Testis (tissue), 3 donors: ENCODE results near the gene KRTAP2-1. TPM values are rescaled to one million over a fixed set of nuclear protein-coding genes. Genes with fewer than 3 reads are reported as not detected.

Source experiments
- DNase-seq: peaks from one replicate; pipeline ENCODE4 v3.0.0-alpha.2; 2019
- H3K27ac ChIP-seq, 2 donors: fragments of 200-600 bp; sonication (generic); one replicate each; pipeline ENCODE4 v1.5.1; 2019
- H3K27me3 ChIP-seq: fragments of 200-600 bp; sonication (generic); one replicate; pipeline ENCODE4 v1.5.1; 2019
- H3K36me3 ChIP-seq: fragments of 200-600 bp; sonication (generic); one replicate; pipeline ENCODE4 v1.5.1; 2017; ENCODE audit warnings: low read depth; ENCODE audit errors: missing control alignments
- H3K4me1 ChIP-seq: fragments of 200-600 bp; sonication (generic); one replicate; pipeline ENCODE4 v1.5.1; 2019
- H3K4me3 ChIP-seq, 2 donors: fragments of 200-600 bp; sonication (generic); one replicate each; pipeline ENCODE4 v1.5.1; 2017 to 2019
- H3K9me3 ChIP-seq: fragments of 200-600 bp; sonication (generic); one replicate; pipeline ENCODE4 v1.5.1; 2017
- POLR2A ChIP-seq: fragments of 450-650 bp; IDR thresholded peaks from one replicate; pipeline ENCODE4 v1.6.1; 2017; ENCODE audit warnings: antibody characterized with exemption, mild to moderate bottlenecking, moderate library complexity
- WGBS, 2 donors: methylation state at CpG; one replicate each; pipeline ENCODE4 v1.1.5; 2018; 5-methylcytosine and 5-hydroxymethylcytosine counted together
- intact Hi-C: fragments of 100-400 bp; cut with DNase I; formaldehyde crosslinking; loops from one replicate; pipeline ENCODE4 v1.15.1; 2023; ENCODE audit warnings: low total_unique reads
- polyA plus RNA-seq: library from polyadenylated mRNA; stranded (reverse); fragments of 350-450 nt; fragmentation: Illumina TruSeq; extraction: RNeasy Lipid Tissue Mini Kit (QIAGEN cat#74804); gene quantifications from one replicate; pipeline ENCODE4 v1.2.3, GENCODE V29; 2014; ENCODE audit warnings: low read depth, low replicate concordance; ENCODE audit not compliant: insufficient read depth
- total RNA-seq, 2 donors: library from RNA; depleted of rRNA; stranded (reverse); fragments of >200 nt; gene quantifications; one replicate each; pipeline ENCODE4 v1.2.3, GENCODE V29; 2016
- TF ChIP-seq, protein P1 (sequence below), 3 experiments: fragments of 450-650 bp in 2 of 3; fragments of 200-600 bp in 1 of 3; sonication (generic) in 1 of 3; IDR thresholded peaks; one replicate each; pipeline ENCODE4 v1.5.1; 2016 to 2019; ENCODE audit warnings: antibody characterized with exemption in 3 of 3, mild to moderate bottlenecking in 2 of 3, moderate library complexity in 1 of 3

KRTAP2-1 gene
- total and polyA plus RNA-seq, 3 donors from 2014 or later = not detected

DNA sequence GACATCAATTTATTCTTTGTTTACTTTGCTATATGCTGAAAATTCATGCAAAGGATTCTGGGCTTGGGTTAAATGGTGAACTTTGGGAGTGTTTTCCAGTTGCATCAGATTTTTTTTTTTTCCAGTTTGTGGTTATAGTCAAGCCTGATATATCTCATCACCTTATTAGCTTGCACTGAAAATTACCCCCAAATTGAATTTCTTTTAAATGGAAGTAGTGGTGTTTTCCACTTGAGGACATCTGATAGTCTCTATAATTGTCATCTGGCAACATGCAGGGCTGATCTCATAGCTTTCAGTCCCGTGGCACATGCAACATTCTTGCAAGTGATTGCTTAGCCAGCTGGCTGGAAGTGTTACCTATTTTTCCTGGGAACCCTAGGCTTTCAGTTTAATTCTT, 33.5 kb downstream of the KRTAP2-1 start:
- 20 to 26% methylated on average over 1 of the region's 1 CpG for WGBS, 2 donors
- Histone ChIP-seq H3K27me3 (no peaks in the 10 kb centered on the region), H3K27ac (no peak overlapping the region), H3K9me3 (no peaks in the 10 kb centered on the region), H3K4me3 (no peak overlapping the region), H3K4me1 (no peaks in the 10 kb centered on the region), H3K36me3 (no peaks in the 10 kb centered on the region)
- peak; percentile 34 for DNase-seq
- intact Hi-C loops = no loop called here
- TF ChIP-seq, protein P1, sequence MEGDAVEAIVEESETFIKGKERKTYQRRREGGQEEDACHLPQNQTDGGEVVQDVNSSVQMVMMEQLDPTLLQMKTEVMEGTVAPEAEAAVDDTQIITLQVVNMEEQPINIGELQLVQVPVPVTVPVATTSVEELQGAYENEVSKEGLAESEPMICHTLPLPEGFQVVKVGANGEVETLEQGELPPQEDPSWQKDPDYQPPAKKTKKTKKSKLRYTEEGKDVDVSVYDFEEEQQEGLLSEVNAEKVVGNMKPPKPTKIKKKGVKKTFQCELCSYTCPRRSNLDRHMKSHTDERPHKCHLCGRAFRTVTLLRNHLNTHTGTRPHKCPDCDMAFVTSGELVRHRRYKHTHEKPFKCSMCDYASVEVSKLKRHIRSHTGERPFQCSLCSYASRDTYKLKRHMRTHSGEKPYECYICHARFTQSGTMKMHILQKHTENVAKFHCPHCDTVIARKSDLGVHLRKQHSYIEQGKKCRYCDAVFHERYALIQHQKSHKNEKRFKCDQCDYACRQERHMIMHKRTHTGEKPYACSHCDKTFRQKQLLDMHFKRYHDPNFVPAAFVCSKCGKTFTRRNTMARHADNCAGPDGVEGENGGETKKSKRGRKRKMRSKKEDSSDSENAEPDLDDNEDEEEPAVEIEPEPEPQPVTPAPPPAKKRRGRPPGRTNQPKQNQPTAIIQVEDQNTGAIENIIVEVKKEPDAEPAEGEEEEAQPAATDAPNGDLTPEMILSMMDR (IDR thresholded peaks at IDR 0.05) = no peak
- no peak for TF ChIP-seq POLR2A

DNA sequence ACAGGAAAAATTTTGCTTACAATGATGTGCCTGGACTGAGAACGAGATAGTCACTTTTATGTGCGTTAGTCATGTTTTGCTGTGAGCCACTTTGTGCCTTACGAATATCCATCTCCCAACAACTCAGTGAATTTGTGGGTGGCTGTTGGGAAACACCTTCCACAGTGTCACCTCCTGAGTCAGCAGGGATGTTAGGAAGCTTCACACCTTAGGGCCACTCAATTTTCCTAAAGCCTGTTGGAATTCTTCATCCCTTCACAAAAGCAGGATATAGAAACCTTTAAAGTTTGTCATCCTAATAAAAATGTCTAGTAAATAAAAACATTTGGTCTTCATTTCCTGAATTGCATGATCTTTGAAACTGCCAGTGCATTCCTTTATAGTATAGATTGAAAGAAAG, 33.9 kb downstream of the KRTAP2-1 start:
- Histone ChIP-seq H3K27me3 (no peaks in the 10 kb centered on the region), H3K9me3 (no peaks in the 10 kb centered on the region), H3K36me3 (no peaks in the 10 kb centered on the region), H3K4me3 (no peak overlapping the region), H3K27ac (no peak overlapping the region), H3K4me1 (no peaks in the 10 kb centered on the region)
- 88 to 93% methylated on average over 3 of the region's 3 CpGs for WGBS, 2 donors
- TF ChIP-seq POLR2A = no peak
- TF ChIP-seq, protein P1 (IDR thresholded peaks at IDR 0.05) = no peak
- intact Hi-C loops = no loop called here
- DNase-seq = no peak

DNA sequence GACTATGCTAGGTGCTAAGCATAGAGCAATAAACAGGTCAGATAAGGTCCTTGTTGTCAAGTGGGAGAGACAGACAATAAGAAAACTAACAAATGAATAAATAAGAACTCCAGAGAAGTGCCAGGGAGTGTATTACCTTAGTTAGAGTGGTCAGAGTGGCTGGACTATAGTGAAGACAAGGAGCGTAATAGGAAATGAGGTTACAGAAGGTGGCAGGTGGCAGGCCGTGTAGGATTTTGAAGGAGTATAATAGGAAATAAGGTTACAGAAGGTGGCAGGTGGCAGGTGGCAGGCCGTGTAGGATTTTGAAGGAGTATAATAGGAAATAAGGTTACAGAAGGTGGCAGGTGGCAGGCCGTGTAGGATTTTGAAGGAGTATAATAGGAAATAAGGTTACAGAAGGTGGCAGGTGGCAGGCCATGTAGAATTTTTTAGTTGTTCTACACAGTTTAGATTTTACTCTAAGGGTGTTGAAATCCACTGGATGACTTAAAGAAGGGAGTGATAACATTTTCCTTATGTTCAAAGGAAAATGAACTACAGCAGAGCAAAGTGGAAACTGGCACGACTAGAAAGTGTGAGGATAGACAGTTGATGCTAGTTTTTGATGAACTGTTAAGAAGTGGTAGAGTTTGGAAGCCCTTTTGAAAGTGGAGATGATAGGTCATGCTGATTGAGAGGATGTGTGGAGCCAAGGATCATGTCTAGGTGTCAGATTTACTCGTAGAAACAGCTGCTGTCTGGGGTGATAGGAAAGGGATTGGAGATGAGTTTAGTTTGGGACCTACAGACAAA, 34.6 kb downstream of the KRTAP2-1 start:
- no peaks in the 10 kb centered on the region for H3K27me3 ChIP-seq
- 89 to 91% methylated on average over 6 of the region's 6 CpGs for WGBS, 2 donors
- DNase-seq = no peak
- TF ChIP-seq, protein P1 (IDR thresholded peaks at IDR 0.05) = no peak
- no peak for TF ChIP-seq POLR2A
- H3K4me3 ChIP-seq = no peak overlapping the region
- intact Hi-C loops = no loop called here
- H3K36me3 ChIP-seq = no peaks in the 10 kb centered on the region
- no peaks in the 10 kb centered on the region for H3K4me1 ChIP-seq
- no peaks in the 10 kb centered on the region for H3K9me3 ChIP-seq
- no peak overlapping the region for H3K27ac ChIP-seq

DNA sequence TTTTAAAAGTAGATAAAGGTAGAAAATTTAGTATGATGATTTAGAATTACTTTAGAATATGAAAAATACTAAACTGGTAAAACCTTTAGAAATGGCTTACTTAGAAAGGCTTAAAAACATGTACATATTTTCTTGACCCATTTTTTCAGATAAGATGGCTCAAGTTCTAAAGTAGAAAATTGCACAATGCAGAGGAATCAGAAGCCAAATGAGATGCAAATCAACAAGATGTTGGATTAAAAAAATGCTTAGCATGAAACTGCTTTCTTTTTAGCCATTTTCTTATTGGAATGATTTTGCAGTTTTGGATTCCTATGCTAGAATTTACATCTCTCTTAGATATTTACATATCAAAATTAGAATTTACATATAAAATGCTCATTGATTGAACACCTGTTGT, 36.7 kb downstream of the KRTAP2-1 start:
- DNase-seq = no peak
- Histone ChIP-seq H3K4me3 (no peak overlapping the region), H3K27me3 (no peaks in the 10 kb centered on the region), H3K9me3 (no peaks in the 10 kb centered on the region), H3K27ac (no peak overlapping the region), H3K4me1 (no peaks in the 10 kb centered on the region), H3K36me3 (no peaks in the 10 kb centered on the region)
- intact Hi-C loops = no loop called here
- TF ChIP-seq, protein P1 (IDR thresholded peaks at IDR 0.05) = no peak
- TF ChIP-seq POLR2A = no peak

DNA sequence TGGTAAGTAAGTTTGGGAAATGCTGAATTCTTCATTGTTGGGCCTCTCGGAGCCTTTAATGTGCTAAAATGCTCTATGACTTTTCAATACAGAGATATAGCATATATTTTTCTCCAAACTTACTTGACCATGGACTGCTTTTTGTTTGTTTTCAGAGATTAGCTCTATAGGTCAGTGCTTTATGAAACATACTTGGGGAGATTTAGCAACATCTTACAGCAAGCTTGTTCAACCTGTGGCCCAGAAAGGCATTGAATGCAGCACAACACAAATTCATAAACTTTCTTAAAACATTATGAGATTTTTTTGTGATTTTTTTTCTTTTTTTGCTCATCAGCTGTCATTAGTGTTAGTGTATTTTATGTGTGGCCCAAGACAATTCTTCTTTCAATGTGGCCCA, 37.2 kb downstream of the KRTAP2-1 start:
- WGBS, 2 donors = 94 to 95% methylated on average over 1 of the region's 1 CpG
- intact Hi-C loops = no loop called here

More for the DNA sequence above, 37.2 kb downstream of the KRTAP2-1 start:
- H3K4me1 ChIP-seq = no peaks in the 10 kb centered on the region
- no peak for TF ChIP-seq POLR2A
- TF ChIP-seq, protein P1 (IDR thresholded peaks at IDR 0.05) = no peak
- H3K36me3 ChIP-seq = no peaks in the 10 kb centered on the region
- H3K27me3 ChIP-seq = no peaks in the 10 kb centered on the region
- no peak overlapping the region for H3K27ac ChIP-seq
- DNase-seq = no peak
- no peak overlapping the region for H3K4me3 ChIP-seq
- no peaks in the 10 kb centered on the region for H3K9me3 ChIP-seq
